GM23248 (cell line): ENCODE measurements around the gene BCL7C. TPM values are rescaled to one million over a fixed set of nuclear protein-coding genes. Genes with fewer than 3 reads are reported as not detected.

Experiments used
- DNase-seq: peaks from one replicate; pipeline ENCODE4 v3.0.0-alpha.2; 2015
- H2AFZ ChIP-seq: fragments of 200-600 bp; sonication (generic); 2 replicates; pipeline ENCODE4 v1.6.1; 2016; ENCODE audit warnings: antibody characterized with exemption
- H3F3A ChIP-seq: fragments of 200-600 bp; sonication (generic); 2 replicates; pipeline ENCODE4 v1.6.1; 2016; ENCODE audit warnings: mild to moderate bottlenecking, antibody characterized with exemption, mixed run types; ENCODE audit not compliant: insufficient read depth
- H3K27ac ChIP-seq: fragments of 200-600 bp; sonication (generic); 2 replicates; pipeline ENCODE4 v1.5.1; 2016; ENCODE audit warnings: mild to moderate bottlenecking
- H3K27me3 ChIP-seq: fragments of 200-600 bp; sonication (generic); replicated peaks from 2 replicates; pipeline ENCODE4 v1.6.1; 2016; ENCODE audit warnings: mild to moderate bottlenecking; ENCODE audit not compliant: insufficient read depth
- H3K36me3 ChIP-seq: fragments of 200-600 bp; sonication (generic); 2 replicates; pipeline ENCODE4 v1.6.1; 2016; ENCODE audit warnings: low read depth, mild to moderate bottlenecking
- H3K4me1 ChIP-seq: fragments of 200-600 bp; sonication (generic); 2 replicates; pipeline ENCODE4 v1.6.1; 2016; ENCODE audit warnings: mild to moderate bottlenecking; ENCODE audit not compliant: insufficient read depth
- H3K4me2 ChIP-seq: fragments of 200-600 bp; sonication (generic); one replicate; pipeline ENCODE4 v1.6.1; 2016; ENCODE audit warnings: mild to moderate bottlenecking; ENCODE audit not compliant: unreplicated experiment
- H3K4me3 ChIP-seq: fragments of 200-600 bp; sonication (generic); 2 replicates; pipeline ENCODE4 v1.5.1; 2016; ENCODE audit warnings: mild to moderate bottlenecking
- H3K79me2 ChIP-seq: fragments of 200-600 bp; sonication (generic); 2 replicates; pipeline ENCODE4 v1.6.1; 2016; ENCODE audit warnings: mild to moderate bottlenecking; ENCODE audit not compliant: insufficient read depth
- H3K9ac ChIP-seq: fragments of 200-600 bp; sonication (generic); 2 replicates; pipeline ENCODE4 v1.6.1; 2016; ENCODE audit warnings: mild to moderate bottlenecking
- H3K9me2 ChIP-seq: fragments of 200-600 bp; sonication (generic); 2 replicates; pipeline ENCODE4 v1.6.1; 2016; ENCODE audit warnings: mixed run types, mild to moderate bottlenecking, moderate library complexity; ENCODE audit not compliant: insufficient read depth
- H3K9me3 ChIP-seq: fragments of 200-600 bp; sonication (generic); one replicate; pipeline ENCODE4 v1.6.1; 2017; ENCODE audit warnings: low read depth
- H4K20me1 ChIP-seq: fragments of 200-600 bp; sonication (generic); 2 replicates; pipeline ENCODE4 v1.6.0; 2016; ENCODE audit not compliant: insufficient read depth
- EZH2 ChIP-seq: fragments of 200-600 bp; sonication (generic); IDR thresholded peaks from 2 replicates; pipeline ENCODE4 v1.6.1; 2018; ENCODE audit warnings: antibody characterized with exemption, mild to moderate bottlenecking; ENCODE audit not compliant: insufficient read depth, poor library complexity, severe bottlenecking
- EZH2phosphoT487 ChIP-seq: fragments of 200-600 bp; sonication (generic); IDR thresholded peaks from 2 replicates; pipeline ENCODE4 v1.6.1; 2018; ENCODE audit warnings: antibody characterized with exemption, moderate library complexity, mild to moderate bottlenecking, low read depth; ENCODE audit not compliant: insufficient read depth
- WGBS, 2 experiments: methylation state at CpG; one replicate each; pipeline ENCODE4 v1.1.6; 2015 to 2017; ENCODE audit warnings: low lambda C conversion rate in 2 of 2, low coverage in 1 of 2; ENCODE audit errors: missing lambda C conversion rate in 2 of 2; 5-methylcytosine and 5-hydroxymethylcytosine counted together
- in situ Hi-C: fragments of 300-500 bp; cut with MboI; formaldehyde crosslinking; loops from 2 replicates; pipeline ENCODE4 v1.15.0; 2020
- polyA plus RNA-seq: library from polyadenylated mRNA; unstranded; fragments of >200 nt; fragmentation: Nextera tagmentation; extraction: Ambion mirVana; gene quantifications from 2 replicates; pipeline ENCODE4 v1.2.1, GENCODE V29; 2016
- total RNA-seq: library from RNA; depleted of rRNA; stranded (reverse); fragments of >200 nt; shearing (Covaris generic); gene quantifications from 2 replicates; pipeline ENCODE4 v1.2.3, GENCODE V29; 2014

BCL7C gene
- total and polyA plus RNA-seq, 2 experiments from 2014 or later = 62.5 to 77.1 TPM

GRCh38 chr16:30900588-30900987, 6.7 kb upstream of the BCL7C start:
- Histone ChIP-seq H3K27ac (no peak overlapping the region), H3F3A (peaks cover 16% of the 10 kb centered on the region), H3K36me3 (no peaks in the 10 kb centered on the region), H3K9me2 (no peaks in the 10 kb centered on the region), H3K9ac (no peak overlapping the region), H3K9me3 (no peaks in the 10 kb centered on the region), H3K4me1 (peaks cover 12% of the 10 kb centered on the region), H3K79me2 (no peaks in the 10 kb centered on the region), H4K20me1 (no peaks in the 10 kb centered on the region), H2AFZ (no peak overlapping the region), H3K4me3 (no peak overlapping the region), H3K4me2 (no peak overlapping the region), H3K27me3 (no peaks in the 10 kb centered on the region)
- in situ Hi-C loops = no loop called here
- no peak for DNase-seq
- no peak for TF ChIP-seq EZH2phosphoT487
- TF ChIP-seq EZH2 = no peak
- 96 to 98% methylated on average over 5 of the region's 5 CpGs for whole genome bisulfite sequencing, 2 experiments

GRCh38 chr16:30899794-30900193, 5.9 kb upstream of the BCL7C start:
- no peaks in the 10 kb centered on the region for H3K9me3 ChIP-seq
- no peak overlapping the region for H2AFZ ChIP-seq
- H3K27me3 ChIP-seq = no peaks in the 10 kb centered on the region
- WGBS, 2 experiments = 97 to 100% methylated on average over 2 of the region's 2 CpGs
- H3K9me2 ChIP-seq = no peaks in the 10 kb centered on the region
- TF ChIP-seq EZH2 (no peak), EZH2phosphoT487 (no peak)
- H3K4me3 ChIP-seq = no peak overlapping the region
- in situ Hi-C loops = no loop called here
- H3K4me2 ChIP-seq = no peak overlapping the region
- H4K20me1 ChIP-seq = no peaks in the 10 kb centered on the region
- DNase-seq = no peak
- H3K36me3 ChIP-seq = no peaks in the 10 kb centered on the region
- H3K27ac ChIP-seq = no peak overlapping the region
- H3K9ac ChIP-seq = no peak overlapping the region
- peaks cover 20% of the 10 kb centered on the region for H3K4me1 ChIP-seq
- H3F3A ChIP-seq = peaks cover 24% of the 10 kb centered on the region
- no peaks in the 10 kb centered on the region for H3K79me2 ChIP-seq

GRCh38 chr16:30896889-30897733, 3.2 kb upstream of the BCL7C start:
- TF ChIP-seq EZH2 = no peak
- TF ChIP-seq EZH2phosphoT487 = no peak
- H3K9ac ChIP-seq = peak overlapping the region; percentile 91
- peaks cover 16% of the 10 kb centered on the region for H3K79me2 ChIP-seq
- peak; percentile 97 for DNase-seq
- peaks cover 26% of the 10 kb centered on the region for H3F3A ChIP-seq
- peak overlapping the region; percentile 96 for H3K27ac ChIP-seq
- in situ Hi-C loops = no loop called here
- peak overlapping the region; percentile 95 for H3K4me2 ChIP-seq
- no peaks in the 10 kb centered on the region for H3K9me2 ChIP-seq
- 16 to 32% methylated on average over 16 to 31 of the region's 31 CpGs for WGBS, 2 experiments
- H3K27me3 ChIP-seq = no peaks in the 10 kb centered on the region
- no peaks in the 10 kb centered on the region for H3K36me3 ChIP-seq
- no peaks in the 10 kb centered on the region for H3K9me3 ChIP-seq
- H3K4me3 ChIP-seq = peak overlapping the region; percentile 92
- H4K20me1 ChIP-seq = no peaks in the 10 kb centered on the region
- H3K4me1 ChIP-seq = peaks cover 26% of the 10 kb centered on the region
- H2AFZ ChIP-seq = peak overlapping the region; percentile 93

GRCh38 chr16:30896261-30896888, 2.5 kb upstream of the BCL7C start, which contains the start of gene CTF1:
CTF1 (plus strand) TSS chr16:30896614; CDS start chr16:30896644, 30 bp downstream.
- no peaks in the 10 kb centered on the region for H3K27me3 ChIP-seq
- H3K79me2 ChIP-seq = peaks cover 23% of the 10 kb centered on the region
- H3K4me1 ChIP-seq = peaks cover 26% of the 10 kb centered on the region
- H3K4me3 ChIP-seq = peak within 1 kb of the TSS; percentile 92
- WGBS, 2 experiments = 1 to 3% methylated on average over 25 to 31 of the region's 31 CpGs
- TF ChIP-seq EZH2 = no peak
- no peak for TF ChIP-seq EZH2phosphoT487
- peak within 1 kb of the TSS; percentile 91 for H3K9ac ChIP-seq
- peak within 1 kb of the TSS; percentile 95 for H3K4me2 ChIP-seq
- H2AFZ ChIP-seq = peak within 1 kb of the TSS; percentile 93
- in situ Hi-C loops = no loop called here
- H3F3A ChIP-seq = peaks cover 25% of the 10 kb centered on the region
- peaks cover 2% of the 10 kb centered on the region; the same call in 1 of the 2 replicates for H3K36me3 ChIP-seq
- peak; percentile 85 for DNase-seq
- H3K9me3 ChIP-seq = no peaks in the 10 kb centered on the region
- H3K9me2 ChIP-seq = no peaks in the 10 kb centered on the region
- H4K20me1 ChIP-seq = no peaks in the 10 kb centered on the region
- peak within 1 kb of the TSS; percentile 96 for H3K27ac ChIP-seq
